ENCODE measurements around the gene PRAMEF11. TPM values are rescaled to one million over a fixed set of nuclear protein-coding genes. Genes with fewer than 3 reads are reported as not detected.

The PRAMEF11 gene
- polyA plus RNA-seq, 1 experiment = not detected

GRCh38 chr1:12774801-12775345 is 56.3 kb downstream of the PRAMEF11 start:
- ChIA-PET POLR2A (no interaction called here), CTCF (interaction anchor here (0.6 to 0.8 kb wide), 2 partner anchors 22 to 117 kb away, joined by 3 read pairs; no protein-coding TSS in a partner anchor)
- no peak for DNase-seq (ENCODE audit: low read depth)
- no peak overlapping the region for H3K4me3 ChIP-seq (ENCODE audit: low read depth, low read length)
- no peak for TF ChIP-seq CTCF (IDR thresholded peaks at IDR 0.05; ENCODE audit: insufficient read depth, low read depth, low read length)
- H3K36me3 ChIP-seq (ENCODE audit: control insufficient read depth, insufficient read depth, low read length) = no peaks in the 10 kb centered on the region
- no peaks in the 10 kb centered on the region for H3K27me3 ChIP-seq (ENCODE audit: control insufficient read depth, insufficient read depth, low read length)

Other genes with a start within 250 kb of the PRAMEF11 start
- gene DHRS3, start 213.2 kb downstream of the PRAMEF11 start, polyA plus RNA-seq (2011; rRNA removed) = 188 and 224 TPM in 2 replicates
- 0.20 and 0.21 TPM in 2 replicates for gene AADACL4, start 187.3 kb downstream of the PRAMEF11 start, polyA plus RNA-seq (2011; rRNA removed)
- not detected in 2 replicates for gene AADACL3, start 115.3 kb downstream of the PRAMEF11 start, polyA plus RNA-seq (2011; rRNA removed)
- 0.04 and 0.23 TPM in 2 replicates for gene CFAP107, start 85.2 kb downstream of the PRAMEF11 start, polyA plus RNA-seq (2011; rRNA removed)
- gene PRAMEF12, start 57.7 kb downstream of the PRAMEF11 start, polyA plus RNA-seq (2011; rRNA removed) = not detected in 2 replicates
- not detected in 2 replicates for gene PRAMEF1, start 40.0 kb downstream of the PRAMEF11 start, polyA plus RNA-seq (2011; rRNA removed)
- not detected in 2 replicates for gene HNRNPCL1, start 17.3 kb upstream of the PRAMEF11 start, polyA plus RNA-seq (2011; rRNA removed)
- gene PRAMEF2, start 25.7 kb upstream of the PRAMEF11 start, polyA plus RNA-seq (2011; rRNA removed) = not detected in 2 replicates
- gene PRAMEF4, start 54.8 kb upstream of the PRAMEF11 start, polyA plus RNA-seq (2011; rRNA removed) = not detected in 2 replicates
- not detected in 2 replicates for gene PRAMEF10, start 66.9 kb upstream of the PRAMEF11 start, polyA plus RNA-seq (2011; rRNA removed)
- gene PRAMEF7, start 85.2 kb upstream of the PRAMEF11 start, polyA plus RNA-seq (2011; rRNA removed) = not detected in 2 replicates
- not detected in 2 replicates for gene PRAMEF6, start 116.2 kb upstream of the PRAMEF11 start, polyA plus RNA-seq (2011; rRNA removed)
- not detected in 2 replicates for gene PRAMEF27, start 225.2 kb upstream of the PRAMEF11 start, polyA plus RNA-seq (2011; rRNA removed)
- gene HNRNPCL3, start 229.4 kb upstream of the PRAMEF11 start, polyA plus RNA-seq (2011; rRNA removed) = not detected in 2 replicates
- not detected in 2 replicates for gene PRAMEF25, start 239.4 kb upstream of the PRAMEF11 start, polyA plus RNA-seq (2011; rRNA removed)

Data from BJ (cell line).